A549 (cell line): ENCODE measurements around the gene RASA3.
"Not testable (repeated sequence)": the region's sequence is repeated elsewhere in the genome, so short reads cannot be mapped to it uniquely, and the experiment has no call there.

Experiments
- CBX8 ChIP-seq: fragments of 200-600 bp; sonication (generic); IDR thresholded peaks from 2 replicates; pipeline ENCODE4 v1.6.1; 2016
- CEBPB ChIP-seq, 2 experiments: fragments of >200 bp in 1 of 2; sonication (Bioruptor Twin) in 1 of 2; formaldehyde crosslinking in 1 of 2; IDR thresholded peaks; 2 replicates each; pipeline ENCODE4 v1.6.1; 2012 to 2016
- CHD2 ChIP-seq: fragments of 150-350 bp; IDR thresholded peaks from 2 replicates; pipeline ENCODE4 v1.6.1; 2014; ENCODE audit warnings: low read length; ENCODE audit not compliant: partially characterized antibody
- EP300 ChIP-seq, 2 experiments: fragments of >200 bp; sonication (Bioruptor Twin); formaldehyde crosslinking; IDR thresholded peaks; 2 replicates in 1 of 2; 3 replicates in 1 of 2; pipeline ENCODE4 v1.6.1; 2016 to 2017
- MAFK ChIP-seq: fragments of 450-650 bp; IDR thresholded peaks from 2 replicates; pipeline ENCODE4 v1.6.1; 2014; ENCODE audit not compliant: partially characterized antibody
- NR3C1 ChIP-seq: fragments of >200 bp; sonication (Bioruptor Twin); formaldehyde crosslinking; IDR thresholded peaks from 3 replicates; pipeline ENCODE4 v1.6.1; 2017
- POLR2A ChIP-seq: IDR thresholded peaks from 2 replicates; pipeline ENCODE4 v1.6.1; 2012; ENCODE audit warnings: mild to moderate bottlenecking, low read length
- RNF2 ChIP-seq: fragments of 200-600 bp; sonication (generic); IDR thresholded peaks from 2 replicates; pipeline ENCODE4 v1.6.1; 2016; ENCODE audit warnings: low read depth, mild to moderate bottlenecking, antibody characterized with exemption, moderate library complexity, borderline replicate concordance
- TF ChIP-seq, protein P1 (sequence below): fragments of >200 bp; sonication (Bioruptor Twin); formaldehyde crosslinking; IDR thresholded peaks from 3 replicates; pipeline ENCODE4 v1.5.1; 2016
- TF ChIP-seq, protein P2 (sequence below): fragments of 200-600 bp; sonication (generic); IDR thresholded peaks from 2 replicates; pipeline ENCODE4 v1.6.1; 2016; ENCODE audit warnings: antibody characterized with exemption, mild to moderate bottlenecking, moderate library complexity

DNA sequence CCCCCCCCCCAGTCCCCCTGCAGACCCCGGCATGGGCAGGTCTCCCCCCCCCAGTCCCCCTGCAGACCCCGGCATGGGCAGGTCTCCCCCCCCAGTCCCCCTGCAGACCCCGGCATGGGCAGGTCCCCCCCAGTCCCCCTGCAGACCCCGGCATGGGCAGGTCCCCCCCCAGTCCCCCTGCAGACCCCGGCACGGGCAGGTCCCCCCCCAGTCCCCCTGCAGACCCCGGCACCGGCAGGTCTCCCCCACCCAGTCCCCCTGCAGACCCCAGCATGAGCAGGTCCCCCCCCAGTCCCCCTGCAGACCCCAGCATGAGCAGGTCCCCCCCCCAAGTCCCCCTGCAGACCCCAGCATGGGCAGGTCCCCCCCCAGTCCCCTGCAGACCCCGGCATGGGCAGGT is 703 bp upstream of the RASA3 start:
- TF ChIP-seq NR3C1; CHD2; MAFK; RNF2; POLR2A; CEBPB (IDR thresholded peaks at IDR 0.05); EP300 (IDR thresholded peaks at IDR 0.05); CBX8: not testable (repeated sequence)
- TF ChIP-seq, protein P1, sequence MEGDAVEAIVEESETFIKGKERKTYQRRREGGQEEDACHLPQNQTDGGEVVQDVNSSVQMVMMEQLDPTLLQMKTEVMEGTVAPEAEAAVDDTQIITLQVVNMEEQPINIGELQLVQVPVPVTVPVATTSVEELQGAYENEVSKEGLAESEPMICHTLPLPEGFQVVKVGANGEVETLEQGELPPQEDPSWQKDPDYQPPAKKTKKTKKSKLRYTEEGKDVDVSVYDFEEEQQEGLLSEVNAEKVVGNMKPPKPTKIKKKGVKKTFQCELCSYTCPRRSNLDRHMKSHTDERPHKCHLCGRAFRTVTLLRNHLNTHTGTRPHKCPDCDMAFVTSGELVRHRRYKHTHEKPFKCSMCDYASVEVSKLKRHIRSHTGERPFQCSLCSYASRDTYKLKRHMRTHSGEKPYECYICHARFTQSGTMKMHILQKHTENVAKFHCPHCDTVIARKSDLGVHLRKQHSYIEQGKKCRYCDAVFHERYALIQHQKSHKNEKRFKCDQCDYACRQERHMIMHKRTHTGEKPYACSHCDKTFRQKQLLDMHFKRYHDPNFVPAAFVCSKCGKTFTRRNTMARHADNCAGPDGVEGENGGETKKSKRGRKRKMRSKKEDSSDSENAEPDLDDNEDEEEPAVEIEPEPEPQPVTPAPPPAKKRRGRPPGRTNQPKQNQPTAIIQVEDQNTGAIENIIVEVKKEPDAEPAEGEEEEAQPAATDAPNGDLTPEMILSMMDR = not testable (repeated sequence)
- TF ChIP-seq, protein P2, sequence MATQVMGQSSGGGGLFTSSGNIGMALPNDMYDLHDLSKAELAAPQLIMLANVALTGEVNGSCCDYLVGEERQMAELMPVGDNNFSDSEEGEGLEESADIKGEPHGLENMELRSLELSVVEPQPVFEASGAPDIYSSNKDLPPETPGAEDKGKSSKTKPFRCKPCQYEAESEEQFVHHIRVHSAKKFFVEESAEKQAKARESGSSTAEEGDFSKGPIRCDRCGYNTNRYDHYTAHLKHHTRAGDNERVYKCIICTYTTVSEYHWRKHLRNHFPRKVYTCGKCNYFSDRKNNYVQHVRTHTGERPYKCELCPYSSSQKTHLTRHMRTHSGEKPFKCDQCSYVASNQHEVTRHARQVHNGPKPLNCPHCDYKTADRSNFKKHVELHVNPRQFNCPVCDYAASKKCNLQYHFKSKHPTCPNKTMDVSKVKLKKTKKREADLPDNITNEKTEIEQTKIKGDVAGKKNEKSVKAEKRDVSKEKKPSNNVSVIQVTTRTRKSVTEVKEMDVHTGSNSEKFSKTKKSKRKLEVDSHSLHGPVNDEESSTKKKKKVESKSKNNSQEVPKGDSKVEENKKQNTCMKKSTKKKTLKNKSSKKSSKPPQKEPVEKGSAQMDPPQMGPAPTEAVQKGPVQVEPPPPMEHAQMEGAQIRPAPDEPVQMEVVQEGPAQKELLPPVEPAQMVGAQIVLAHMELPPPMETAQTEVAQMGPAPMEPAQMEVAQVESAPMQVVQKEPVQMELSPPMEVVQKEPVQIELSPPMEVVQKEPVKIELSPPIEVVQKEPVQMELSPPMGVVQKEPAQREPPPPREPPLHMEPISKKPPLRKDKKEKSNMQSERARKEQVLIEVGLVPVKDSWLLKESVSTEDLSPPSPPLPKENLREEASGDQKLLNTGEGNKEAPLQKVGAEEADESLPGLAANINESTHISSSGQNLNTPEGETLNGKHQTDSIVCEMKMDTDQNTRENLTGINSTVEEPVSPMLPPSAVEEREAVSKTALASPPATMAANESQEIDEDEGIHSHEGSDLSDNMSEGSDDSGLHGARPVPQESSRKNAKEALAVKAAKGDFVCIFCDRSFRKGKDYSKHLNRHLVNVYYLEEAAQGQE = not testable (repeated sequence)
